Measurements from ENCODE around the gene AGRP. TPM values are rescaled to one million over a fixed set of nuclear protein-coding genes. Genes with fewer than 3 reads are reported as not detected.

AGRP gene
- total RNA-seq, 1 experiment from 2014 or later, result not detected

DNA sequence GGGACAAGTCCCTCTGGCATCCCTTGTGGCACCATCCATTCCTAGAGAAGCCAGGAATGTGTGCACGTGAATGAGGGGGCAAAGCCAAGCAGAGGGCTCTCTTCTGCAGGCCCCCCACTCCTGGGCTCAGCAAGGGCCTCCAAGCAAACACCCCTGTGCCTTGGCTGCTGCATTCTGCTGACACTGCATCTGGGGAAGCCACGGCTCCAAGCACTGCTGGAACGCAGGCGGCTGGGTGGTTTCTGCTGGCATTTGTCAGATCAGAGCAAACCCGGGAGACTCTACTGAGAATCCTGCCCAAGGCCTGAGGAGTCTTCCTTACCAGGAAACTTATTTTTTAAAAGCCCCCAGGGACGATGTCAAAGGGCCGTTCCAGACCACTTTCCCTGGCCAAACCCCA, 25.7 kb downstream of the AGRP start:
- H2BK20ac ChIP-seq (ENCODE audit: low read depth, low read length, poor library complexity, severe bottlenecking), result no peak overlapping the region
- WGBS (ENCODE audit: extremely low coverage, insufficient read length, low lambda C conversion rate), result no CpG with 5 or more reads among the region's 7 CpGs
- no peak overlapping the region for H2AK5ac ChIP-seq (ENCODE audit: insufficient read length, low read length)
- H2BK120ac ChIP-seq (ENCODE audit: low read depth, low read length, poor library complexity, severe bottlenecking), result no peak overlapping the region
- H3K4me1 ChIP-seq (ENCODE audit: insufficient read depth, low read length), result no peaks in the 10 kb centered on the region
- H3K23me2 ChIP-seq (ENCODE audit: insufficient read length, low read depth, low read length, poor library complexity, severe bottlenecking), result no peaks in the 10 kb centered on the region
- H2BK12ac ChIP-seq (ENCODE audit: insufficient read length, low read depth, low read length), result no peak overlapping the region
- H3K4me2 ChIP-seq (ENCODE audit: insufficient read depth, insufficient read length, low read length), result no peak overlapping the region
- no peaks in the 10 kb centered on the region for H3K27me3 ChIP-seq (ENCODE audit: insufficient read depth, low read length)
- no peak overlapping the region for H3T11ph ChIP-seq (ENCODE audit: low read length)
- Mint-ChIP-seq H3K4me1 (peaks cover 7 to 10% of the 10 kb centered on the region in 2 experiments), H3K27me3 (ENCODE audit: low read depth) (no peaks in the 10 kb centered on the region), H3K9me3 (no peaks in the 10 kb centered on the region), H3K4me3 (no peak overlapping the region), H3K27ac (no peak overlapping the region), H3K36me3 (ENCODE audit: insufficient read depth in 1 of 3, low read depth in 3 of 3) (peaks cover 0 to 4% (median 3%) of the 10 kb centered on the region in 3 experiments; a peak in 3 of 7 replicates)
- H4K8ac ChIP-seq (replicated peaks; ENCODE audit: insufficient read length, low read depth, low read length), result no peak overlapping the region
- H3K18ac ChIP-seq (ENCODE audit: insufficient read length, low read depth, low read length), result no peak overlapping the region
- H3K23ac ChIP-seq (ENCODE audit: insufficient read length, low read depth, low read length), result no peak overlapping the region
- H3K27ac ChIP-seq (ENCODE audit: insufficient read length, low read depth, low read length), result no peak overlapping the region
- no peak for DNase-seq
- no peak overlapping the region for H3K9ac ChIP-seq (ENCODE audit: extremely low read depth, insufficient read length, low read length)
- no peak overlapping the region for H2AFZ ChIP-seq (ENCODE audit: low read length)
- no peaks in the 10 kb centered on the region for H3K79me1 ChIP-seq (ENCODE audit: insufficient read depth, low read depth, low read length, poor library complexity, severe bottlenecking)
- no peak overlapping the region for H3K56ac ChIP-seq (ENCODE audit: insufficient read length, low read depth, low read length)
- no peaks in the 10 kb centered on the region for H4K20me1 ChIP-seq (ENCODE audit: control insufficient read depth, insufficient read depth, insufficient read length)
- H3K14ac ChIP-seq (ENCODE audit: insufficient read depth, low read length), result no peak overlapping the region; the same call in 1 of the 2 replicates
- no peaks in the 10 kb centered on the region for H3K9me3 ChIP-seq (ENCODE audit: control insufficient read depth, low read depth, low read length)
- no peak overlapping the region for H2BK5ac ChIP-seq (ENCODE audit: insufficient read length, low read length)
- no peak overlapping the region for H4K91ac ChIP-seq (ENCODE audit: insufficient read length, low read depth, low read length)
- H3K79me2 ChIP-seq (ENCODE audit: insufficient read depth, low read length), result no peaks in the 10 kb centered on the region
- TF ChIP-seq, protein P1, sequence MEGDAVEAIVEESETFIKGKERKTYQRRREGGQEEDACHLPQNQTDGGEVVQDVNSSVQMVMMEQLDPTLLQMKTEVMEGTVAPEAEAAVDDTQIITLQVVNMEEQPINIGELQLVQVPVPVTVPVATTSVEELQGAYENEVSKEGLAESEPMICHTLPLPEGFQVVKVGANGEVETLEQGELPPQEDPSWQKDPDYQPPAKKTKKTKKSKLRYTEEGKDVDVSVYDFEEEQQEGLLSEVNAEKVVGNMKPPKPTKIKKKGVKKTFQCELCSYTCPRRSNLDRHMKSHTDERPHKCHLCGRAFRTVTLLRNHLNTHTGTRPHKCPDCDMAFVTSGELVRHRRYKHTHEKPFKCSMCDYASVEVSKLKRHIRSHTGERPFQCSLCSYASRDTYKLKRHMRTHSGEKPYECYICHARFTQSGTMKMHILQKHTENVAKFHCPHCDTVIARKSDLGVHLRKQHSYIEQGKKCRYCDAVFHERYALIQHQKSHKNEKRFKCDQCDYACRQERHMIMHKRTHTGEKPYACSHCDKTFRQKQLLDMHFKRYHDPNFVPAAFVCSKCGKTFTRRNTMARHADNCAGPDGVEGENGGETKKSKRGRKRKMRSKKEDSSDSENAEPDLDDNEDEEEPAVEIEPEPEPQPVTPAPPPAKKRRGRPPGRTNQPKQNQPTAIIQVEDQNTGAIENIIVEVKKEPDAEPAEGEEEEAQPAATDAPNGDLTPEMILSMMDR (conservative IDR thresholded peaks at IDR 0.05), result no peak
- H3K4ac ChIP-seq (ENCODE audit: low read depth, low read length), result no peak overlapping the region
- H2BK15ac ChIP-seq (ENCODE audit: low read depth, low read length), result no peak overlapping the region
- H4K5ac ChIP-seq (ENCODE audit: insufficient read length, low read depth, low read length), result no peak overlapping the region
